ENCODE data around the gene SAG. TPM values are rescaled to one million over a fixed set of nuclear protein-coding genes. Genes with fewer than 3 reads are reported as not detected.

SAG gene
- total and polyA plus RNA-seq, 2 of the 13 experiments (the other 11 are each of a cell fraction or from before 2014, with no cell fraction given) = not detected

- TF ChIP-seq SYNCRIP (IDR thresholded peaks at IDR 0.05; ENCODE audit: insufficient read depth, low read depth, low read length) = no peak
- TF ChIP-seq ZNF10 (CRISPR knock-in tag; IDR thresholded peaks at IDR 0.05; ENCODE audit: borderline replicate concordance, low read depth) = no peak
- peak; percentile 65 for TF ChIP-seq YEATS4 (CRISPR knock-in tag; IDR thresholded peaks at IDR 0.05; ENCODE audit: borderline replicate concordance)
- TF ChIP-seq, protein P1, sequence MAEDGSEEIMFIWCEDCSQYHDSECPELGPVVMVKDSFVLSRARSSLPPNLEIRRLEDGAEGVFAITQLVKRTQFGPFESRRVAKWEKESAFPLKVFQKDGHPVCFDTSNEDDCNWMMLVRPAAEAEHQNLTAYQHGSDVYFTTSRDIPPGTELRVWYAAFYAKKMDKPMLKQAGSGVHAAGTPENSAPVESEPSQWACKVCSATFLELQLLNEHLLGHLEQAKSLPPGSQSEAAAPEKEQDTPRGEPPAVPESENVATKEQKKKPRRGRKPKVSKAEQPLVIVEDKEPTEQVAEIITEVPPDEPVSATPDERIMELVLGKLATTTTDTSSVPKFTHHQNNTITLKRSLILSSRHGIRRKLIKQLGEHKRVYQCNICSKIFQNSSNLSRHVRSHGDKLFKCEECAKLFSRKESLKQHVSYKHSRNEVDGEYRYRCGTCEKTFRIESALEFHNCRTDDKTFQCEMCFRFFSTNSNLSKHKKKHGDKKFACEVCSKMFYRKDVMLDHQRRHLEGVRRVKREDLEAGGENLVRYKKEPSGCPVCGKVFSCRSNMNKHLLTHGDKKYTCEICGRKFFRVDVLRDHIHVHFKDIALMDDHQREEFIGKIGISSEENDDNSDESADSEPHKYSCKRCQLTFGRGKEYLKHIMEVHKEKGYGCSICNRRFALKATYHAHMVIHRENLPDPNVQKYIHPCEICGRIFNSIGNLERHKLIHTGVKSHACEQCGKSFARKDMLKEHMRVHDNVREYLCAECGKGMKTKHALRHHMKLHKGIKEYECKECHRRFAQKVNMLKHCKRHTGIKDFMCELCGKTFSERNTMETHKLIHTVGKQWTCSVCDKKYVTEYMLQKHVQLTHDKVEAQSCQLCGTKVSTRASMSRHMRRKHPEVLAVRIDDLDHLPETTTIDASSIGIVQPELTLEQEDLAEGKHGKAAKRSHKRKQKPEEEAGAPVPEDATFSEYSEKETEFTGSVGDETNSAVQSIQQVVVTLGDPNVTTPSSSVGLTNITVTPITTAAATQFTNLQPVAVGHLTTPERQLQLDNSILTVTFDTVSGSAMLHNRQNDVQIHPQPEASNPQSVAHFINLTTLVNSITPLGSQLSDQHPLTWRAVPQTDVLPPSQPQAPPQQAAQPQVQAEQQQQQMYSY (CRISPR knock-in tag; IDR thresholded peaks at IDR 0.05) = no peak
- TF ChIP-seq ZBTB40 (IDR thresholded peaks at IDR 0.05) = no peak
- TF ChIP-seq ZBTB40 (CRISPR knock-in tag; IDR thresholded peaks at IDR 0.05) = no peak
- no peak for TF ChIP-seq CAMTA2 (CRISPR knock-in tag; IDR thresholded peaks at IDR 0.05; ENCODE audit: borderline replicate concordance)
- TF ChIP-seq PHF21A (CRISPR knock-in tag; IDR thresholded peaks at IDR 0.05) = peak; percentile 76; the same call in 1 of the 2 replicates
- TF ChIP-seq CEBPG (CRISPR knock-in tag; IDR thresholded peaks at IDR 0.05) = peak; percentile 69; the same call in 1 of the 2 replicates
- no peak for TF ChIP-seq JUNB (CRISPR knock-in tag; IDR thresholded peaks at IDR 0.05; ENCODE audit: borderline replicate concordance)
- peak; percentile 17 for TF ChIP-seq SKI (IDR thresholded peaks at IDR 0.05; ENCODE audit: partially characterized antibody)
- no peak for TF ChIP-seq ZNF224 (CRISPR knock-in tag; IDR thresholded peaks at IDR 0.05)
- TF ChIP-seq KDM6A (CRISPR knock-in tag; IDR thresholded peaks at IDR 0.05; ENCODE audit: low read depth) = peak; percentile 82; the same call in 1 of the 2 replicates
- no peak for TF ChIP-seq EED (CRISPR knock-in tag; IDR thresholded peaks at IDR 0.05)
- peak; percentile 33 for TF ChIP-seq ERF (CRISPR knock-in tag; IDR thresholded peaks at IDR 0.05)
- peak; percentile 14; the same call in 1 of the 2 replicates for TF ChIP-seq SMC3 (IDR thresholded peaks at IDR 0.05; ENCODE audit: low read length)
- no peak for TF ChIP-seq FIP1L1 (IDR thresholded peaks at IDR 0.05; ENCODE audit: borderline replicate concordance, insufficient read depth, low read depth, low read length)
Measured at GRCh38 chr2:233387667-233388528, 80.3 kb downstream of the SAG start (continued).
